Measurements from ENCODE around the gene TMEM225B. TPM values are rescaled to one million over a fixed set of nuclear protein-coding genes. Genes with fewer than 3 reads are reported as not detected.

TMEM225B gene
- total and polyA plus RNA-seq, 2 of the 4 experiments (the other 2 are of a cell fraction) = 0.32 to 0.54 TPM

- H3K4me2 ChIP-seq (ENCODE audit: low read depth, low read length) = peak overlapping the region; percentile 69
- peak overlapping the region; percentile 73 for H3K23ac ChIP-seq (ENCODE audit: low read depth, low read length)
- H3K27ac ChIP-seq (ENCODE audit: insufficient read depth, low read length) = peak overlapping the region; percentile 98
- H2AK9ac ChIP-seq (replicated peaks; ENCODE audit: low read depth, low read length, poor library complexity) = peak overlapping the region; percentile 5
- no peak overlapping the region for H3K4me3 ChIP-seq (ENCODE audit: insufficient read depth, low read depth, low read length)
- DNase-seq (peak; percentile 100), ATAC-seq (ENCODE audit: low read depth) (peak; percentile 70)
- peak overlapping the region; percentile 93 for H3K14ac ChIP-seq (replicated peaks; ENCODE audit: low read depth, low read length)
- TF ChIP-seq MAFK (IDR thresholded peaks at IDR 0.05; ENCODE audit: low read depth, low read length) (0 out of 2 replicates have a peak, but pooled peaks have one; percentile 41), FOS (IDR thresholded peaks at IDR 0.05; ENCODE audit: low read depth, low read length) (peak; percentile 100), MAZ (IDR thresholded peaks at IDR 0.05; ENCODE audit: borderline replicate concordance, low read depth, low read length) (peak; percentile 46; the same call in 1 of the 2 replicates), NFE2L2 (IDR thresholded peaks at IDR 0.05; ENCODE audit: low read depth, low read length) (peak; percentile 55; the same call in 1 of the 2 replicates), RAD21 (IDR thresholded peaks at IDR 0.05; ENCODE audit: low read length) (no peak), POLR2A (IDR thresholded peaks at IDR 0.05; ENCODE audit: low read depth, low read length) (no peak), BHLHE40 (IDR thresholded peaks at IDR 0.05; ENCODE audit: low read depth, low read length) (peak; percentile 82), SMC3 (IDR thresholded peaks at IDR 0.05; ENCODE audit: low read depth, low read length) (no peak), USF2 (IDR thresholded peaks at IDR 0.05; ENCODE audit: low read depth, low read length) (no peak), MXI1 (IDR thresholded peaks at IDR 0.05; ENCODE audit: borderline replicate concordance, low read depth, low read length) (peak; percentile 67; the same call in 1 of the 2 replicates), CEBPB (IDR thresholded peaks at IDR 0.05; ENCODE audit: low read depth, low read length) (peak; percentile 72), RCOR1 (IDR thresholded peaks at IDR 0.05; ENCODE audit: insufficient replicate concordance, low read length) (peak; percentile 72), CHD1 (IDR thresholded peaks at IDR 0.05; ENCODE audit: low read depth, low read length) (no peak)
- in situ Hi-C loops (cut with MboI; ENCODE audit: low sequenced_read_pairs) (loop anchor here (5.0 kb wide), 1 partner anchor 54 kb away; the partner anchor contains the start of gene ZSCAN25), dilution Hi-C loops (cut with HindIII; ENCODE audit: low sequenced_read_pairs, unreplicated experiment) (no loop called here), intact Hi-C loops (cut with micrococcal nuclease) (loop anchor here (2.0 to 5.0 kb wide), 2 partner anchors 54 to 58 kb away; partner anchors contain the start of genes ZKSCAN5 and ZSCAN25)
- H3K79me1 ChIP-seq (ENCODE audit: low read depth in 1 of 2, low read length in 2 of 2) = peaks cover 39 to 65% of the 10 kb centered on the region in 2 experiments
- peak overlapping the region; percentile 48; the same call in 1 of the 2 replicates for H3K9ac ChIP-seq (ENCODE audit: low read depth, low read length)
- peak overlapping the region; percentile 91 for H4K91ac ChIP-seq (ENCODE audit: insufficient read depth, low read depth, low read length)
- no CpG with 5 or more reads among the region's 2 CpGs for WGBS, 2 experiments (ENCODE audit: extremely low coverage in 2 of 2, insufficient read length in 1 of 2)
- H2AFZ ChIP-seq (replicated peaks; ENCODE audit: low read length, poor library complexity) = no peak overlapping the region
- BruUV-seq (replicated peaks) = no TSS peak
- H3K36me3 ChIP-seq (ENCODE audit: control insufficient read depth, insufficient read depth, low read length) = peaks cover 51% of the 10 kb centered on the region
- H3K9me1 ChIP-seq (ENCODE audit: insufficient read depth, low read length) = peaks cover 24% of the 10 kb centered on the region
- peak overlapping the region; percentile 95 for H2BK5ac ChIP-seq (ENCODE audit: low read depth, low read length, poor library complexity, severe bottlenecking)
- POLR2A ChIA-PET (ENCODE audit: unreplicated experiment) = no interaction called here
- H4K8ac ChIP-seq (ENCODE audit: low read depth in 2 of 2, low read length in 2 of 2) = peak overlapping the region; percentile 31 to 92; a peak in 3 of 4 replicates
- H3K18ac ChIP-seq (ENCODE audit: low read depth, low read length) = peak overlapping the region; percentile 80; the same call in 1 of the 2 replicates
- no peaks in the 10 kb centered on the region for H3K9me3 ChIP-seq (ENCODE audit: control insufficient read depth, insufficient read depth, low read length)
- peak overlapping the region; percentile 94 for H3K4ac ChIP-seq (ENCODE audit: low read depth, low read length)
- H3K4me1 ChIP-seq (ENCODE audit: control insufficient read depth, insufficient read depth, low read length) = peaks cover 17% of the 10 kb centered on the region
- H2BK20ac ChIP-seq (ENCODE audit: low read depth, low read length) = peak overlapping the region; percentile 96
- H4K5ac ChIP-seq (ENCODE audit: low read depth, low read length) = peak overlapping the region; percentile 44; the same call in 1 of the 2 replicates
- H2BK120ac ChIP-seq (ENCODE audit: low read depth, low read length) = peak overlapping the region; percentile 93
- CTCF ChIA-PET = interaction anchor here (0.6 kb wide), 1 partner anchor 82 kb away, joined by 3 read pairs; no protein-coding TSS in a partner anchor
- peaks cover 10% of the 10 kb centered on the region for H4K20me1 ChIP-seq (ENCODE audit: insufficient read depth, low read length)
- peak overlapping the region; percentile 83; the same call in 1 of the 2 replicates for H3K56ac ChIP-seq (ENCODE audit: extremely low read depth, insufficient read depth, low read length)
- H2AK5ac ChIP-seq (ENCODE audit: low read depth, low read length) = peak overlapping the region; percentile 99; the same call in 1 of the 2 replicates
- no peaks in the 10 kb centered on the region for H3K27me3 ChIP-seq (ENCODE audit: control insufficient read depth, insufficient read depth, low read length)
- peak overlapping the region; percentile 99; the same call in 1 of the 3 replicates for H2BK15ac ChIP-seq (ENCODE audit: low read depth, low read length)
These were observed 35.2 kb upstream of the TMEM225B start for GRCh38 chr7:99562832-99563231.

Measured in IMR-90 (cell line).